ENCODE results near the gene CALML3. TPM values are rescaled to one million over a fixed set of nuclear protein-coding genes. Genes with fewer than 3 reads are reported as not detected.

CALML3 gene
- total RNA-seq, 1 donor from 2014 or later = not detected

- intact Hi-C loops (cut with micrococcal nuclease) = no loop called here
- no peaks in the 10 kb centered on the region for H3K36me3 Mint-ChIP-seq (ENCODE audit: low read depth)
- no peak overlapping the region for H3K27ac Mint-ChIP-seq
- H3K27me3 Mint-ChIP-seq (ENCODE audit: low read depth) = peaks cover 6% of the 10 kb centered on the region
- peaks cover 22% of the 10 kb centered on the region for H3K4me1 Mint-ChIP-seq (ENCODE audit: low read depth)
- DNase-seq (ENCODE audit: low spot score) = no peak
- H3K9me3 Mint-ChIP-seq = peaks cover 5% of the 10 kb centered on the region
- no peak overlapping the region for H3K4me3 Mint-ChIP-seq (ENCODE audit: low read depth)
Measured at GRCh38 chr10:5547681-5547930, 22.8 kb downstream of the CALML3 start.

- intact Hi-C loops (cut with micrococcal nuclease) = loop anchor here (2.0 kb wide), 1 partner anchor 75 kb away; no protein-coding TSS in a partner anchor
- no peak overlapping the region for H3K4me3 Mint-ChIP-seq (ENCODE audit: low read depth)
- no peak for DNase-seq (ENCODE audit: low spot score)
- peaks cover 6% of the 10 kb centered on the region for H3K27me3 Mint-ChIP-seq (ENCODE audit: low read depth)
- no peak overlapping the region for H3K27ac Mint-ChIP-seq
- H3K9me3 Mint-ChIP-seq = peaks cover 5% of the 10 kb centered on the region
- H3K4me1 Mint-ChIP-seq (ENCODE audit: low read depth) = peaks cover 27% of the 10 kb centered on the region
- no peaks in the 10 kb centered on the region for H3K36me3 Mint-ChIP-seq (ENCODE audit: low read depth)
Measured at GRCh38 chr10:5547931-5548660, 23.3 kb downstream of the CALML3 start.

GRCh38 chr10:5549462-5550249 is 24.9 kb downstream of the CALML3 start:
- Mint-ChIP-seq H3K4me1 (ENCODE audit: low read depth) (peaks cover 30% of the 10 kb centered on the region), H3K36me3 (ENCODE audit: low read depth) (no peaks in the 10 kb centered on the region), H3K27me3 (ENCODE audit: low read depth) (peaks cover 4% of the 10 kb centered on the region), H3K4me3 (ENCODE audit: low read depth) (no peak overlapping the region), H3K27ac (no peak overlapping the region), H3K9me3 (no peaks in the 10 kb centered on the region)
- DNase-seq (ENCODE audit: low spot score) = no peak
- intact Hi-C loops (cut with micrococcal nuclease) = loop anchor here (2.0 to 10.0 kb wide), 2 partner anchors 73 to 255 kb away; no protein-coding TSS in a partner anchor

DNA sequence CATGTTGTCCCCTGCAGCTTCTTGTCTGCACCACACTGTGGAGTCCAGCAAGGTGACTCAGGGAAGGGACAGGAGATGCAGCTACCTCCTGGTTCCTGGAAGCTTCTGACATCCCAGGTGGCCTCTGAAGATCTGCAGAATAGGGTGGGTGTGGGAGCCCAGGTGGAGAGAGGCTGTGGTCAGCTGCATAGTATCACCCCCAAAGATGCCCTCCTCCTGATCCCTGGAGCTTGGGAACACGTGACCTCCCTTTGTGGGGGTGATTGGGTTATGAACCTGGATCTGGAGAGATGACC is 25.4 kb downstream of the CALML3 start:
- intact Hi-C loops (cut with micrococcal nuclease) = loop anchor here (10.0 kb wide), 1 partner anchor 255 kb away; no protein-coding TSS in a partner anchor
- no peak overlapping the region for H3K27ac Mint-ChIP-seq
- H3K36me3 Mint-ChIP-seq (ENCODE audit: low read depth) = no peaks in the 10 kb centered on the region
- H3K27me3 Mint-ChIP-seq (ENCODE audit: low read depth) = peaks cover 4% of the 10 kb centered on the region
- DNase-seq (ENCODE audit: low spot score) = no peak
- H3K4me3 Mint-ChIP-seq (ENCODE audit: low read depth) = no peak overlapping the region
- H3K4me1 Mint-ChIP-seq (ENCODE audit: low read depth) = peaks cover 30% of the 10 kb centered on the region
- H3K9me3 Mint-ChIP-seq = no peaks in the 10 kb centered on the region

GRCh38 chr10:5550621-5551530 is 26.1 kb downstream of the CALML3 start:
- H3K9me3 Mint-ChIP-seq = no peaks in the 10 kb centered on the region

DNA sequence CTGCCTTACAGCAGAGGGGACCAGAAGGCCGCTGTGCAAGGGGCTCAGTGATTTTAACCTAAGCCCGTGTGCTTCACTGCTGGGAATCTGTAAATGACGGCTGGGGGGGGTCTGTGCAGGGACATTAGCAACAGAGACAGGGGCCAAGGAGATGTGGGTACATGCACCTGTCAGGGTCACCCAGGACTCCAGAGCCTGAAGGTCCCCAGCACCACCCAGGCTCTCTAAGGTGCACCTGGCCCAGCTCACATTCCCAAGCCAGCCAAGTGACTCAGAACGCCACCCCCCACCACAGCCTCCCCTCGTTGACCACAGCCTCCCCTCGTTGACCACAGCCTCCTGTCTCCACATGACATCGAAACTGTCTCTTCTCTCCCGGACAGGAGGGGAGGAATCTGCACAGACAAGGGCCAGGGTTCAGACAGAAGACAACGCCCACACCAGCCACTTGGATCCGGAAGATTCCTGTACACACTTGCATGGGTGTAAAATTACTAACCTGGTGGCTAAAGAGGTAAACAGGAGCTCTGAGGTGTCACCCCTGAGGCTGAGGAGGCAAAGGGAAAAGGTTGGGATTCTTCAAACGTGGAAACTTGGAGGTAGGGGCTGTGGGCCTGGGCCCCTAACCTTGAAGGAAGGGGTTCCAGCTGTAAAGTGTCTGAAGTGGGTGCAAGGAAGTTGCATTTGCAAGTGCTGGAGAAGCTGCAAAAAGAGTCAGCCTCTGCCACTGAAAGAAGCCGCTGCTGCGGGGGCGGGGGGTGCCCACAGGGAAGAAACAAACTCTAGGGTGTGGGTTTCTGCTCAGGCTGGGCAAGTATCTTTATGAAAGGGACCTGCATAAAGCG is 27.0 kb downstream of the CALML3 start:
- Mint-ChIP-seq H3K36me3 (ENCODE audit: low read depth) (no peaks in the 10 kb centered on the region), H3K9me3 (no peaks in the 10 kb centered on the region), H3K4me3 (ENCODE audit: low read depth) (no peak overlapping the region), H3K27ac (peak overlapping the region; percentile 58), H3K27me3 (ENCODE audit: low read depth) (peaks cover 3% of the 10 kb centered on the region), H3K4me1 (ENCODE audit: low read depth) (peaks cover 30% of the 10 kb centered on the region)
- peak; percentile 23 for DNase-seq (ENCODE audit: low spot score)
- intact Hi-C loops (cut with micrococcal nuclease) = loop anchor here (1.0 to 10.0 kb wide), 3 partner anchors 13 to 257 kb away; no protein-coding TSS in a partner anchor

More at GRCh38 chr10:5550621-5551530, 26.1 kb downstream of the CALML3 start:
- H3K27me3 Mint-ChIP-seq (ENCODE audit: low read depth) = peaks cover 4% of the 10 kb centered on the region
- H3K27ac Mint-ChIP-seq = no peak overlapping the region
- intact Hi-C loops (cut with micrococcal nuclease) = loop anchor here (10.0 kb wide), 1 partner anchor 256 kb away; no protein-coding TSS in a partner anchor
- no peak for DNase-seq (ENCODE audit: low spot score)
- no peaks in the 10 kb centered on the region for H3K36me3 Mint-ChIP-seq (ENCODE audit: low read depth)
- H3K4me1 Mint-ChIP-seq (ENCODE audit: low read depth) = peaks cover 30% of the 10 kb centered on the region
- H3K4me3 Mint-ChIP-seq (ENCODE audit: low read depth) = no peak overlapping the region

DNA sequence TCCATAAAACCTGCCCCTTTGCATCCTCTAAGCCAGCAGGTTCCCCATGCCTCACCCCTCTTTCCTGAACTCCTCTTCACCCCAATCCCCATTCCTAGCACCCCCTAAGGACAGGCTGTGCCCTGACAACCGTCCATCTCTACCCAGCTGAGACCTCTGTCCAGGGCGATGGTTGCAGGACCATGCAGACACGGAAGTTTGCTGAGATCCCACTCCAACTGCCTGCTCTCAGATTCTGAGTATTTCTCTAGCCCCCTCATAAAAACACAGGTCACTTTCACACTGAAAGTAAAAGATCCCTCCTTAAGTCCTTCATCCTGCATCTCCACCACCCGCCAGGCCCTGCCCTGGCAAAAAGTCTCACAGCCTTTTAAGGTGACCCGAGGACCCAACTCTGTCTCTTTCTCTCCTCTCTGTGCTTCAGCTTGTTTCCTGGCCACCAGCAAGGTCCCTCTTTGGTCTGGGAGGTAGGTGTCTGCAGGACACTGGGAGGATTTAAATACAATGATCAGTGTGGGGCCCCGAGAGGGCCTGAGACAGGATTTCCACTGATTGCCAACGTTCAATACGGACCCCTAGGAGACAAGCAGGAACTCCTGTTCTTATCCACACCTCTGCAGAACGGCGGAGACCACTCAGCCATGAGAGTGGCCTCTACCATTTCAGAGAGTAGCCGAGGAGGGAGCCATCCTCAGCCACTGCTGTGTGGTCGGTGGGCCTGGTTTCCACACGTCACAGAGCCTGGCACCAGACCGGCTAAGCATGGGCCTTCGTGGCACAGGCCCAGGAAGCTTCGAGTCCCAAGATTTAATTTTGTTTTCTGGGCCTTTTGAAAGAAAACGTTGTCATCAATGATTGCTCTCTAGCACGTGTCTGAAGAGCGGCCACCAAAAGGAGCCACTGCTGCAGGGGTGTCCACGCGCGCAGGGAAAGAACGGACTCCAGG is 27.9 kb downstream of the CALML3 start:
- intact Hi-C loops (cut with micrococcal nuclease) = loop anchor here (1.0 to 10.0 kb wide), 3 partner anchors 12 to 258 kb away; no protein-coding TSS in a partner anchor
- Mint-ChIP-seq H3K4me3 (ENCODE audit: low read depth) (no peak overlapping the region), H3K27ac (peak overlapping the region; percentile 46), H3K9me3 (no peaks in the 10 kb centered on the region), H3K27me3 (ENCODE audit: low read depth) (peaks cover 3% of the 10 kb centered on the region), H3K36me3 (ENCODE audit: low read depth) (no peaks in the 10 kb centered on the region), H3K4me1 (ENCODE audit: low read depth) (peaks cover 30% of the 10 kb centered on the region)
- no peak for DNase-seq (ENCODE audit: low spot score)

DNA sequence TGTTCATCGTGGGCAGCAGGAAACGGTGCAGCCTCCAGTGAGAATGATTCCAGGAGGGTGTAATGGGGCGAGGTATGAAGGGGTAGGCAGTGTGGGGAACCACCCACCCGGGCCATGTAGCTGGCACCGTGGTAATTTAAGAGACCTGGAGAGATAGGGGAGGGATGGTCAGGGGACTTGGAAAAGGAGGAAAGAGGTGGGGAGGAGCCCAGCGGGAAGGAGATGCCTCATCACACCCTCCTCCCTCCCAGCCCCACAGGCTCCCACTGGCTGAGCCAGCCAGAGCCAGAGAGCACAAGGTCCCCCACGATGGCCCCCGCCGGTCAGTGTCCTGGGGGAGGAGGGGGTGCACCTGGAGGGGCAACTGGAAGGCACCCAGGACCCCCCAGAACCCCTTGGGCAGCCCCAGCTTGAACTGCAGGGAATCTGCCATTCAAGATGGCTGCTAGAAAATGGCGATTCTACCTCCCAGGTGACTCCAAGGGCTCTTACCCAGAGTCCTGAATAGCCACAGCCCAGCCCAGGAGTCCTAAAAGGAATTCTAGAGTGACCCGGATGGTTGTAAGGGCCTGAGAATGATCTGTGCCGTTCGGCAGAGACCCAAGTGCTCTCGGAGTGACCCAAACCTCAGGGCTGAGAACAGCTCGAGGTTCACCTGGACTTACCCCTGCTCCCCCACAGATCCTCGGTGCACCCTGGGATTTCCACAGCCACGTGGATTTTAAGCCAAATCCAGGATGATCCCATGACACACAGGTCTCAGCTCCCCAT is 28.8 kb downstream of the CALML3 start:
- Mint-ChIP-seq H3K4me1 (ENCODE audit: low read depth) (peaks cover 30% of the 10 kb centered on the region), H3K9me3 (no peaks in the 10 kb centered on the region), H3K27ac (no peak overlapping the region), H3K27me3 (ENCODE audit: low read depth) (peaks cover 3% of the 10 kb centered on the region), H3K36me3 (ENCODE audit: low read depth) (no peaks in the 10 kb centered on the region), H3K4me3 (ENCODE audit: low read depth) (no peak overlapping the region)
- no peak for DNase-seq (ENCODE audit: low spot score)
- intact Hi-C loops (cut with micrococcal nuclease) = loop anchor here (10.0 kb wide), 1 partner anchor 259 kb away; no protein-coding TSS in a partner anchor

DNA sequence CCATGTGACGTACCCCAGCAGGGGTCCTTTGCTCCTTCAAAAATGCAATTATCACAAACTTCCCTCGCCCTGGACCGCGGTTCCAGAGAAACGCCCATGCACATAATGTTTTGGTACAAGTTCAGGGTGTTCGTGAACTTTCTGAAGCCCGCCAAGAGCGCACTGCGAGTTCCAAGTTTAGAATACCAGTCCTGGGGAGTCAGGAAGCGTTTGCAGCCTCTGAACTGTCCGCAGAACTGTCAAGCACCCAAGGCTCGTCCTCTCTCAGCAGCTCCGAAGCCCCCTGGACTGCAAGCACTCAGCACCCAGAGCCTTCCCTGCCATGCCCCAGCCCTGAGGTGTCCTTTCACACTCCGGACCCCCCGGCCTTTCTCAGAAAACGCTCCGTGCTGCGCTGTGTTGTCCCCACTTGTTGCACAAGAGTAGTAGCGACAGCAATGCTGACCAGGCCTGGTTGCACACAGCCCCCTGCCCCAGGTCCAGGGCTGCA is 30.3 kb downstream of the CALML3 start:
- Mint-ChIP-seq H3K27ac (no peak overlapping the region), H3K4me1 (ENCODE audit: low read depth) (peaks cover 29% of the 10 kb centered on the region), H3K9me3 (no peaks in the 10 kb centered on the region), H3K4me3 (ENCODE audit: low read depth) (no peak overlapping the region), H3K27me3 (ENCODE audit: low read depth) (peaks cover 3% of the 10 kb centered on the region), H3K36me3 (ENCODE audit: low read depth) (no peaks in the 10 kb centered on the region)
- no peak for DNase-seq (ENCODE audit: low spot score)
- intact Hi-C loops (cut with micrococcal nuclease) = loop anchor here (10.0 kb wide), 1 partner anchor 260 kb away; no protein-coding TSS in a partner anchor

DNA sequence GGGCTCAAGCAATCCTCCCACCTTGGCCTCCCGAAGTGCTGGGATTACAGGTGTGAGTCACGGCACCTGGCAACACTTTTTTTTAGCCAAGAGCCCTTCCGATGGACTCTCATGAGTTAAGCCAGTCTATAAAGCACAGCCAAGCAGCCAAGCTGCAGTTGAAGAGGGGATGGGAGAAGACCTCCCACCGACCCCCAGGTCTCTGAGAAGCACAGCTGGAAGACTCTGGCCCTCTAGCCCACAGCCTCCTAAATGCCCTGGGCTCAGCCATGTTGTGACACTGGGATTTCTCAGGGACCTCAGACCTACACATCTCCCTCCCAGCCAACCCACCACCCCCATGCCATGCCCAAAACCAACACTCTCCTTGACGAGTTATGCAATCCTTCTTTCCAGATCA is 31.1 kb downstream of the CALML3 start:
- no peak overlapping the region for H3K27ac Mint-ChIP-seq
- intact Hi-C loops (cut with micrococcal nuclease) = loop anchor here (10.0 kb wide), 1 partner anchor 261 kb away; no protein-coding TSS in a partner anchor
- H3K36me3 Mint-ChIP-seq (ENCODE audit: low read depth) = no peaks in the 10 kb centered on the region
- peaks cover 8% of the 10 kb centered on the region for H3K27me3 Mint-ChIP-seq (ENCODE audit: low read depth)
- no peaks in the 10 kb centered on the region for H3K9me3 Mint-ChIP-seq
- DNase-seq (ENCODE audit: low spot score) = no peak
- no peak overlapping the region for H3K4me3 Mint-ChIP-seq (ENCODE audit: low read depth)
- peaks cover 24% of the 10 kb centered on the region for H3K4me1 Mint-ChIP-seq (ENCODE audit: low read depth)

Data from activated T-helper 2 cell treated with anti-CD3 and anti-CD28 coated beads, Interferon-gamma antibody, Interleukin-2, Interleukin-4, amounts not matched to agents 10 μg/mL and 5 μg/mL and 100 μg/mL, durations not matched to agents 14 hours and 24 hours and 36 hours (primary cell).